Left kidney (tissue), 2 donors: ENCODE measurements around the gene DYNC1LI1. TPM values are rescaled to one million over a fixed set of nuclear protein-coding genes. Genes with fewer than 3 reads are reported as not detected.
A peak's percentile ranks its signal among the peaks of the same experiment; 100 is the strongest.
"Not testable (repeated sequence)": the region's sequence is repeated elsewhere in the genome, so short reads cannot be mapped to it uniquely, and the experiment has no call there.

Experiments used
- DNase-seq: peaks from one replicate; pipeline ENCODE4 v3.0.0-alpha.2; 2013
- polyA plus RNA-seq: library from polyadenylated mRNA; unstranded; fragments of 120-200 nt; gene quantifications from one replicate; pipeline ENCODE4 v1.2.1, GENCODE V29; 2013; ENCODE audit not compliant: insufficient read length

Gene DYNC1LI1
- polyA plus RNA-seq, 1 donor: 38.2 TPM

DNA sequence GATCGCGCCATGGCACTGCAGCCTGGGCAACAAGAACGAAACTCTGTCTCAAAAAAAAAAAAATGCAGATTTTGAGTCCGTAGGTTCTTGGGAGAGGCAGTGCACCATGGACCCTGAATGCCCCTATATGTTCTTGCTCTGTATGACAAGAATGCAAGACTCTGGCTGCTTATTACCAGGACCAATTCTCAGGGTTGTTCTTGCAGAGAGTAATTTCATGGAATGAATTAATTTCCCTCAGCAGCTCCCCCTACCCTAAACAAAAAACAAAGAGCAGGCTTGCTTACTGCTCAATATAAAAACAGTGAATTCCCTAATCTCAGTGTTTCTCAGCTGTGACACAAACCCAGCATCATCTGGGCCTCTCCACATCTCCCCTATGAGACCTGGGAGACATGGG lies 20.5 kb upstream of the DYNC1LI1 start:
- peak; percentile 35 for DNase-seq

DNA sequence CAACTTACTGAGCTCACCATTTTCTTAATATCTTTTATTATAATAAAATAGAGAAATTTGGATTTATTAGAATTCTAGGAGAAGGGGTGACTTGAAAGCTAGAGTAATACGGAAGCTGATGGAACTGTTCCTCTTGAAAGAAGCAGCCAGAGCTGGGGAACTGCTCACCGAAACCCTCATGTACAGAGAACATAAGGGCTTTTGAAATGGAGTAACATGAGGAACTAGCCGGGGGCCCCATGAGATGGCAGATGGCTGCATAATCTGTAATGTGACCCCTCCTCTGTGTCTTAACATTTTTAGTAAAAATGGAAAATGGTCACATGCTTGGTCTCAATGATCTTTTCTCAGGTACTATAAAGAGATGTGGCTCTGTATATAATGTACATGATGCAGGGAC lies 15.7 kb upstream of the DYNC1LI1 start:
- no peak for DNase-seq

DNA sequence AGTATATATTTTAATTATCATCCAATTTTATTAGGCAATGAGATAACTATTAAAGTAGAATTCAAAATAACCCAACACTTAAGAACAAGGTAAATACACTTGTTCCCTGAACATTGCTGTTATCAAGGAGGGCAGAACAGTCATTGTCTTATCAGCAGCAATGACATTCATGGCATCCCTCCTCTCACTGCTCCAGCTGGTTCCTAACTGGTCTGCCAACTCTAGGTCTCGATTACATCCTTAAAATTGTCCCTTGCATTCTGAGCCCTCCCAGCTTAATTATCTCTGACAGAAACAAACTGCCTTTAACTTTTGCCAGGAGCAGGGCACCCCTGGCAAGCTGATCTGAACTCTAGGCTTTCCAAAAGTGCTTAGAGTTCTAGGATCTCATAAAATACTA lies 14.0 kb upstream of the DYNC1LI1 start:
- no peak for DNase-seq

DNA sequence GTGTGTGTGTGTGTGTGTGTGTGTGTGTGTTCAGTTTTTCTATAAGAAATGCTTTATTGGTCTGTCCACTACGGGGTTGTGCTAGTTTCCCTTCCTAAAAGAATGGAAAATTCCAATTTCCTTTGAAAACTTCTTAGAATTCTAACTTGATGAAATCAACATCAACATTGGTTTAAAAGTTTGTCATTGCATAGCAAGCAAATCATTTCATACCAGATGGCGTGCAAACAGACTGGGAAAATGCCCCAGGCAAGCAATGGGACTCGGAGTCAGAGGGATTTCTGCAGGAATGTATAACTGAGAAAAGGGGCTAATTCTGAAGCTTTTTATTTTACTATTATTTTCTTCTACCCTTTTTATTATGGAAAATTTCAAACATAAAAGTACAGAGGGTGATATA lies 13.1 kb upstream of the DYNC1LI1 start:
- DNase-seq: no peak

DNA sequence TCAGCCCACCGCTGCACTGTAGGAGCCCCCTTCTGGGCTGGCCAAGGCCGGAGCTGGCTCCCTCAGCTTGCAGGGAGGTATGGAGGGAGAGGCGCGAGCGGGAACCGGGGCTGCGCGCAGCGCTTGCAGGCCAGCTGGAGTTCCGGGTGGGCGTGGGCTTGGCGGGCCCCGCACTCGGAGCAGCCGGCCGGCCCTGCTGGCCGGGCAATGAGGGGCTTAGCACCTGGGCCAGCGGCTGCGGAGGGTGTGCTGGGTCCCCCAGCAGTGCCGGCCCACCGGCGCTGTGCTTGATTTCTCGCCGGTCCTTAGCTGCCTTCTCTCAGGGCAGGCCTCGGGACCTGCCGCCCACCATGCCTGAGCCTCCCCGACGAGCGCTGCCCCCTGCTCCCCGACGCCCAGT lies 8.0 kb upstream of the DYNC1LI1 start:
- DNase-seq: not testable (repeated sequence)

DNA sequence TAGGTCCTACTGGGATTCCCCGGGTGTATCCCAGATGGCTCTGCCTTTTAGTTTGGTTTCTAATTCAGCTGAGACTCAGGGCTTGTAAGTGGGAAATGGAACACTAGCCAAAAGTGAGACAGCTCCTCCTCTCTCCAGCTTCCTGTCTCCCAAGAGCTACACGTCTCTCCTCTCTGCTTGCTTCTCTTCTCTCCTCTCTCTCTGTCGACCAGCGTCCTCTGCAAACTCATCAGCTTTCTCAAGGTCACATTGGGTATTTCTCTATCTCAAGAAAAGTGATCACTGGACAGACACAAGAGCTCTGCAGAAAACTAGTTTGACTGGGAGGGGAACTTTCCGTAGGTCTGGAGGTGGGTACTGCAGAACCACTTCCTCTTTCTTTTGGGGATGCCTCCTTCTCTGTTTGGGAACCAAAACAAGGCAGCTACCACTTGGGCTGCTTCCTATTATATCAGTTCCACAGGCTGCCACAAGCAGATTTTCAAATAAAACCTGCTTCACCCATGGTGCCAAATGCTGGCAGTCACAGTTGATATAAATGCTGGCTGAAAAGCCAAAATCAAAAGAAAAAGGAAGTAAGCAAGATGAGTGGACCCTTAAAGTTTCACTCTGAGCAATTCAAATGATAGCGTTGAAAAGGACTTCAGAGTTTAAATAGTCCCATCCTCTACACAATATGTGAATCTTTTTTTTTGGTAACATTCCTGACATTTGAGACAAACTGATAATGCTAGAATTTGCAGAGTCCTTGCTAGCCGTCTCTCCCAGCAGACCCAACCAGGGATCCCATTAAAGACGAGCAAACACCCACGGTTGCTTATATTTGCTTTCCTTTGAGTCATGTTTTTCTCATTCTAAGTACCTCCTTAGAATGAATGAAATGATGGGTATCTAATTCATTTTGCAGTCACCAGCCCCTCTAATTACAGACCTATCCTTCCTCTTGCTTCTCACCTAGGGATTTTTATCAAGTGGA lies 7.2 kb upstream of the DYNC1LI1 start:
- no peak for DNase-seq

DNA sequence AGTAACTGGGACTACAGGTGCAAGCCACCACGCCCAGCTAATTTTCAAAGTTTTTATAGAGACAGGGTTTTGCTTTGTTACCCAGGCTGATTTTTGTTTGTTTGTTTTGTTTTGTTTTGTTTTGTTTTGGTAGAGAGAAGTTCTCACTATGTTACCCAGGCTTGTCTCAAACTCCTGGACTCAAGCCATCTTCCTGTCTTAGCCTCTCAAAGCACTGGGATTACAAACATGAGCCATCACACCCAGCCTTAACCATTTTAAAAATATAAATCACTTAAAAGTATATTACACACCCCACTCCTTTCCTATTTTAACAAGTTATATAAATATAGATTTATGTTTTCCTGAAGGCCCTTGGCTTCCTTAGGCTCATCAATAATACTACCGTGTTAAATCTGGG lies 6.5 kb upstream of the DYNC1LI1 start:
- no peak for DNase-seq

DNA sequence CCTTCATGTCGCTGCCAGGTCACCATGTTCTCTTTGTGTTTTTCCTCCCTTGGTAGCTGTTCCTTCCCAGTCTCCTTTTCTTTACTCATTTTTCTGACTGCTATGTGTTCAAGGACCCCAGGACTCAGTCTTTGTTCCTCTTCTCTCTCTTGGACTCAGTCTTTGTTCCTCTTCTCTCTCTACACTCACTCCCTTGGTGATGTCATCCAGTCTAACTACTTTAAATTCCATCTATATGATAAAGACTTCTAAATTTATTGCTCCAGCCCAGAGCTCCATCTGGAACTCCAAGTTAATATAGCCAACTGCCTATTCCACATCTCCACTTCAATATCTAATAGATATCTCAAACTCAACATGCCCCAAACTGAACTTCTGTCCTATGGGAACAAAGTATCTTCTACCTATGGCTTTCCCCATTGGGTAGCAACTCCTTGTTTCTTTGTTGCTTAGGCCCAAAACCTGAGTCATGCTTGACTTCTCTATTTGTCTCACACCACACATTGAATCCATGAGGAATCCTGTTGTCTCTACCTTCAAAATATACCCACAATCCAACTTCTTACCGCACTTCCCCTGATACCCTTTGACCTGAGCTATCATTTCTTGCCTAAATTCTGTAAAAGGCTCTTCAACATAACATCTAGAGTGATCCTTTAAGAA lies 4.9 kb upstream of the DYNC1LI1 start:
- no peak for DNase-seq

DNA sequence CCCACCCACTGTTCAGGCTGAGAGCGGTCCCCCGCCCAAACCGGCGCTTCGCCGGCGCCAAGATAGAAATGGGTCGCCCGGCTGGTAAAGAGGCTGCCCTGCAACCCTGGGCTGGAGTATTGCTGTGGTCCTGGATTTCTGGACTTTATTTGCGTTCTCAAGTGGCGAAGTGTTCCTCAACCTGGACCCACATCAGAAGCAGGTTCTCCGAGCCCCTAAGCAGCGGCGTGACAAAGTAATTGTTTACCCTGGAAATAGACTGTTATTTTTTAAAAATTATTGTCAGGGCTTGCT lies 481 bp upstream of the DYNC1LI1 start:
- DNase-seq: no peak

DNA sequence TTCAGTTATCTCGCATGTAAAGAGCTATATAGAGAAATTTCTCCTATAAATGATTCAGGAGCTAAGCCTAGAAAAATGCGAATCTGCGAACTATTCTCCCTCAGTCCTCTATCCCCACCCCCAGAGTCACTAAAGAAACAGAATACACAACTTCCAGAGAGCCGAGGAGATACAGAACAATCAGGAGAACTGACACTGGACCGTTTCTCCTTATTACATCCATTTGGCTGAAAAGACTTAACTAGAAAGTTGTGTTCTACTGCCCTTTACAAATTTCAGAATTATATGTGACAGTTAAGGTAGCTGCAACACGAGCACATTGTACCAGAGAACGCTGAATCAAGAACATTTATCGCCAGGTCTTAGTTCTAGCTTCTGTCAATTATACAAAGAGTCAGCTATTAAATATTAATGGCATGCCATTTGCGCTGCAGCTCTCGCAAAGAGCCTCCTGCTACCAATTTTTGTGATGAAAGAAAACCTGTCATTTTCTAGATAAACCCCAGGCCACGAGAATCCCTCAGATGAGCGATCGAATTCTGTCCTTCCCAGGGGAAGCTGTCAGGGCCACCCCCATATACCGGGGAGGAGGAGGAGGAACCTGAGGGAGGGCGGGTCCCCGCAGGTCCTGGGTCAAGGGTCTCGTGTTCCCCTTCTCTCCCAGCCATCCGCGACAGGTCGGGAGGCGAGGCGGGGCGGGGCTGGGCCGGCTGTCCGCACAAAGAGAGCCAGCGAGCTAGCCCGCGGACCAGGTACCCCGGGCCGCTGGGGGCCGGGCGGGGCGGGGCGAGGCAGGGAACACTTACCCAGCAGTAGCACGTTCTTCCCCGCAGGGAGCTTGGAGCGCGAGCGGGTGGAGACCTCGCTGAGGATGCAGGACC lies 878 bp downstream of the DYNC1LI1 start:
- no peak for DNase-seq

DNA sequence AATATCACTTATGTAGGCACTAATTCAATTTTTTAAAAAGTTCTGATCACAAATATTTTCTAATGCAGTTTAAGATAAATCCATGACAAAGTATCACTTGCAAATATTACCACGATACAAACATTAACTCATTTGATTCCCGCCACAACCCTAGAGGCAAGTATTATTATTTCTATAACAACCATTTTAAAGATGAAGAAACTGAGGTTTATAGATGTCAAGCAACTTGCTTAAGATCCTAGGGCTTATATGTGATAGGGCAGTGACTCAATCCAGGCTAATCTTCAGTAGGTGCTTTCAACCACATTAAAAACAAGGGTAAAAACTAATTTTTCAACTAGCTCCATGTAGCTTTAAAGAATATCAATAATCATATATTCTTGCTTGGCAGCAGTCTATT lies 1.7 kb downstream of the DYNC1LI1 start:
- no peak for DNase-seq

DNA sequence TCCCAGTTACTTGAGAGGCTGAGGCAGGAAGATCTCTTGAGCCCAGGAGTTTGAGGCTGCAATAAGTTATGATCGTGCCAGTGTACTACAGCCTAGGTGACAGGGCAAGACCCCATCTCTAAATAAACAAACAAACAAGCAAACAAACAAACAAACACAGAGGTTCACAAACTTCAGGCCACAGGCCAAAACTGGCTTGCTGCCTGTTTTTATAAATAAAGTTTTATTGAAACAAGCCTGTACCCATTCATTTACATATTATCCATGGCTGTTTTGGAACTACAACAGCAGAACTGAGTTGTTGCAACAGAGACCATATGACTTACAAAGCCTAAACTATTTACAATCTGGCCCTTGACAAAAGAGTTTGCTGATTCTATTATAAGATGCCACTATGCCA lies 6.5 kb downstream of the DYNC1LI1 start:
- no peak for DNase-seq

DNA sequence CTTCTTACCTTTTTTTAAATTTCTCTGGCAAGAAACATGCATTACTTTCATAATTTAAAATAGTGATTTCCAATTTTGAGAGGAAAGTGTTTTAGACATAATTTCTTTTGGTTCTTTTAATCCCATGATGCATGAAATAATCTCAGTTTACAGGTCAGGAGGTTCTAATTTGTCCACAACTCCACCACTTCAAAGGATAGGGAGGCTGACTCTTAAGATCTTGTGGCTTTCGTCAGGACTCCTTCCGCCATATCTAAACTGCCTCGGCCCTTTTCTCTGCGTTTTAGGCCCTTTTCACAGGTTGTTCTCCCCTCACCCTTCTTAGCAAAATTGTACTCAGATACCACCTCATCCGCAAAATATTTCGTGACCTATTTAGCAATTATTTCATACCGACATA lies 8.0 kb downstream of the DYNC1LI1 start:
- DNase-seq: no peak

DNA sequence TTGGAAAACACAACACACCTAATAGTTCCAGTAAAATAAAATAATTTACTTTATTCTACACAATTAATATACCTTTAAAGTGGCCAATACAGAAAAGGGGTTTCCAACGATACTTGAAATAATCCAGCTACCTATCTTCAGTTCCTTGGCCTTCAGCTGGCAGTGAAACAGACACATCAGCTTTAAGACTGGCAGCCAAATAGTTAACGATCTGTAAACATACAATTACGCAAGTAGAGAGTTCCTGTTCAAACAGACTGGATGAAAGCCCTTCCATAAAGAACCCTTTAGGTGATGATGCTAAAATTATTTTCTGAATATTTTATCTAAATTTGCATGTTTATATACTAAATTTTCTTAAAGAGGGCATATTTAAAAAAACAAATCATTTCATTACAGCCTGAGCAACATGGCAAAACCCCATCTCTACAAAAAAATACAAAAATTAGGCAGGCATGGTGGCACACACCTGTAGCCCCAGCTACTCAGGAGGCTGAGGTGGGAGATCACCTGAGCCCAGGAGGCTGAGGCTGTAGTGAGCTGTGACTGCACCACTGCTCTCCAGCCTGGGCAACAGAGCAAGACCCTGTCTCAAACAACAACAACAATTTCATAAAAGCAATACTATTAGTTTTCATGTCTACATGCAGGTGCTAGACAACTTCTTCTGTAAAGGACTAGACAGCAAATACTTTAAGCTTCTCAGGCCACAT lies 12.9 kb downstream of the DYNC1LI1 start:
- DNase-seq: no peak

DNA sequence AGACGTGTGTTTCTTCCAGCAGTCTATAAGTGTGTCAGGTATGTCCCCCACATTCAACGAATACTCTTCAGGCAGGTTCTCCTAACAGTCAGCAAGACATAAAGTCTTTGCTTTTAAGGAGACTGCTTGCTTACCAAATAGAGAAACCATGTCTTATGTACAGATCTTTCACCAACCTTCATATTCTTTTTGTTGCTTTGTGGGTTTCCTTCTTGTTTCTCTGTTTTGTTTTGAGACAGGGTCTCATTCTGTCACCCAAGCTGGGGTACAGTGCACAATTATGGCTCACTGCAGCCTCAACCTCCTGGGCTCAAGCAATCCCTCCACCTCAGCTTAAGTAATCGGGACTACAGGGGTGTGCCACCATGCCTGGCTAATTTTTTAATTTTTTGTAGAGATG lies 14.3 kb downstream of the DYNC1LI1 start:
- no peak for DNase-seq

DNA sequence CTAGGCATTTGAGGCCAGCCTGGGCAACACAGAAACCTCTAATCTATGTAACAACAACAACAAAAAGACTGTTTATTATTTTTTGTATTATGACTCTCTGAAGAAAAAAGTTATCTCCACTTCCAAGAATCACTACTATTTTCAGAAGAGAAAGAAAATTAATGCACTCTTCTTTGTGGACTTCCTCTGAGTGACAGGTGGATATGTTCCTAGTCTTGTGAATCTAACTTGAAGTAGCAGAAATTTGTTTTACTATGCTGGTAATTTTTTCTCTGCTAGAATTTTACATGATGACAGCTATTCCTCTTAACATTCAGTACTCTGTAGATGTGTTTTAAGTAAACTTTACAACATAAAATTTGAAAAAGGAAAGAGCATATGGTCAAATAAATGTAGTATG lies 16.7 kb downstream of the DYNC1LI1 start:
- DNase-seq: no peak

DNA sequence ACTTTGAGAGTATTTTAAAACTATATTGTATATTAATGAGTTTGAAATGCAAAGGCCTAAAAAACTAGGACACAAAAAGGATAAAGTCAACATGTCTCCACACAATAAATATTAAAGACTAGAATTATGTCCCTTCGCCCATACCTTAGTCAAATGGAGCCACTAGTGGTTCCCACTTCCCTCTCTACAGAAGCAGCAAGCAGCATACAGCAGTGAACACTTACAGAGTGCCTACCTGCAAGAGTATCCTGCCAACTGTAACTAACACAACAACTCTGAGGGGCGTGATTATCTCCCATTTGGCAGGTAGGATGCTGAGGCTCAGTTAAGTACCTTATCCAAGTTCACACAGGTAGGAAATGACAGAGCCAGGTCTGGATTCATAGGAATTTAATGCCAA lies 17.2 kb downstream of the DYNC1LI1 start:
- no peak for DNase-seq

DNA sequence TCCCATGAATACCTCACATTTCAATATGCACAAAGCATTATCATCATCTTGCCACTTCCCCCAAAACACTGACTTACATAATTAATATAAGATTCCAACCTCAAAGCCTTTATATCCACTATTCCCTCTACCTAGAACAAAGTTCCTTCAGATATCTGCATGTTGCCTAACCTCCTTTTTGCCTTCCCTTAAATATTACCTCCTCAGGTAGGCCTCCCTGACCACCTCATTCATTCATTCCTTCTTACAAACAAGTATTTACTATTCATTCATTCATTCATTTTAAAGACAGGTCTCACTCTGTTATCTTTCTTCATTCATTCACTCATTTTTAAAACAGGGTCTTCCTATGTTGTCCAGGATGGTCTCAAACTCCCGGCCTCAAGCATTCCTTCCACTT lies 18.6 kb downstream of the DYNC1LI1 start:
- no peak for DNase-seq

DNA sequence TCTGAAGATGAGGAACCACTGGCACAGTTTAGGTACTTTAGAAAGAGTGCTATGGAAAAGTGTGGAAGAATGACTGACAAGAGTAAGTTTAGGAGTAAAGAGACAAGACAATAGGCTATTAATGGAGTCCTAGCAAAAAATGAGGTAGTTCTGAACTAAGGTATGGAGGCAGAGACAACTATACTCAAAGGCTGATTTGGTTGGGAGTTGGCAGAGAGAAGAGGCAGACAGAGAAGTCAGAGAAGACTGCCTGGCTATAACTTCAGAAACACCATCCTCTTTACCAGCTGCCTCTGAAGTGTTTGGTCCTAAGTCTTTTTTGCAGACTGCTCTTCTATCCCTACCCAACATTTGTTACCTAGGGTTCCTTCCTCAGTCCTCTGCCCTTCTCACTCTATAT lies 19.2 kb downstream of the DYNC1LI1 start:
- DNase-seq: no peak

DNA sequence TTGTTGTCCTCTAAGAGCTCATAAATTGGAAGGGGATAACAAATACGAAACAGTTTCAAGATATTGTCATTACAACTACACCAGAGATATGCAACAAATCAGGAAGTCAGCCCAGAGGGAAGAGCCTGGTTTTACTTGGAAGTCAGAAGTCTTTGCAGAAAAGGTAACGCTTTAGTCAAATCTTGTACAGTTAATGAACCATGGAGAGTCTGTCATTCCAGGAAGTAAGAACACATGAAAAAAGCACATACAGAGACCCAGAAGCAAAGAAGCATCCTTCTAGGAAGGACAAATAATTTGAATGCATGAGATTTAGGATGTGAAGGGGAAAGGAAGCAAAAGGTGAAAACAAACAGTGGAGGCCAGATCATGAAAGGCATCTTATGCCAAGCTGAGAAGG lies 19.6 kb downstream of the DYNC1LI1 start:
- no peak for DNase-seq

DNA sequence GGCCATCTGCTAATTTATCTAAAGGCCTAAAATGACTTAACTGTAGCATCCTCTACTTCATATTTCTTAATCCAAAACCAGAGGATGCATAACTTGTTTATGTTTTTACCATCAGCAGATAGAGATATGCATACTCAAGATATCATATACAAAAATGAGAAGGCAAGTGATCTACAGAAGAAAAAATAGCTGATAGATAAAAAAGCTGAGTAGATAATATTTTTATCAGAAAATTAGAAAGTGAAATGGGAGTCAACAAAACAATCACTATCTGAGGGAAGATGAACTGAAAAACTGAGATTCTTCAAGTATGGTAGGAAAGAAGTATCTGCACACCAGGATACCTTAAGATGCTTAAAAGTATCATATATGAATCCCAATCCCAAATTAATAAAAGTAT lies 25.4 kb downstream of the DYNC1LI1 start:
- DNase-seq: no peak

DNA sequence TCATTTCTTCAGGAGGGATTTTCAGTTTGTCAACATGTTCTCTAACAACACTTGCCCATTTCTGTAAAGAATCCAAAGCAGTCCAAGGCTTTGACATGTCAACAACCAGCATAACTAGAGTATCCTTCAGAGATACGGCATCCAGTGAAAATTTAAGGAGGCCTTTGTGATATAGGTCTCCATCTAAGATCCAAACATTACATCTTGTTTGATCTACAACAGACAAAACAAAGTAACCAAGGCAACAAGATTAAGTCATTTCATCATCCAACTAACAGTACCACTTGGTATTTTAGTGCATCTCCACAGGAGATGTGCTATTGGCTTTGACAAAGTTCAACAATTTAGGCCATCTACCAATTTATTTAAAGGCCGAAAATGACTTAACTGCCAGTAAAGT lies 25.8 kb downstream of the DYNC1LI1 start:
- DNase-seq: no peak
